Activated CD4-positive, alpha-beta memory T cell treated with anti-CD3 and anti-CD28 coated beads, Interleukin-2, amount 10 ng/mL, durations not matched to agents 7 days and 5 days (primary cell): ENCODE results near the gene SNX25. TPM values are rescaled to one million over a fixed set of nuclear protein-coding genes. Genes with fewer than 3 reads are reported as not detected.

Experiments
- CTCF ChIA-PET: fragments of 350-600 bp; sonication (Branson Sonifier 250); formaldehyde crosslinking; loops from one replicate; lab custom pipeline; 2021; ENCODE audit warnings: antibody characterized with exemption, inconsistent platforms; lab: Charles Lee
- POLR2A ChIA-PET: fragments of 350-600 bp; sonication (Branson Sonifier 250); formaldehyde crosslinking; loops from one replicate; lab custom pipeline; 2021; ENCODE audit warnings: antibody characterized with exemption; lab: Charles Lee
- DNase-seq: peaks from one replicate; pipeline ENCODE4 v3.0.0-alpha.2; 2020
- H3K27ac Mint-ChIP-seq: one replicate; pipeline ENCODE4 v1.8.0; 2021; ENCODE audit warnings: mild to moderate bottlenecking, mixed read lengths
- H3K27me3 Mint-ChIP-seq: one replicate; pipeline ENCODE4 v1.8.0; 2021; ENCODE audit warnings: mixed read lengths
- H3K36me3 Mint-ChIP-seq: one replicate; pipeline ENCODE4 v1.8.0; 2021; ENCODE audit warnings: low read depth, mixed read lengths
- H3K4me1 Mint-ChIP-seq: one replicate; pipeline ENCODE4 v1.8.0; 2021; ENCODE audit warnings: mixed read lengths
- H3K4me3 Mint-ChIP-seq: one replicate; pipeline ENCODE4 v1.8.0; 2021; ENCODE audit warnings: mild to moderate bottlenecking, mixed read lengths
- H3K9me3 Mint-ChIP-seq: one replicate; pipeline ENCODE4 v1.8.0; 2021; ENCODE audit warnings: mixed read lengths
- total RNA-seq, 2 experiments: library from RNA; stranded (reverse); gene quantifications; one replicate each; pipeline ENCODE4 v1.2.3, GENCODE V29; 2021

The SNX25 gene
- total RNA-seq, 2 experiments from 2014 or later = 18.0 to 18.5 TPM

- Mint-ChIP-seq H3K27ac (no peak overlapping the region), H3K27me3 (no peaks in the 10 kb centered on the region), H3K9me3 (no peaks in the 10 kb centered on the region), H3K4me3 (no peak overlapping the region), H3K36me3 (peaks cover 8% of the 10 kb centered on the region), H3K4me1 (peaks cover 11% of the 10 kb centered on the region)
- POLR2A ChIA-PET = no interaction called here
- DNase-seq = no peak
- CTCF ChIA-PET = interaction anchor here (0.6 kb wide), 1 partner anchor 1232 kb away, joined by 3 read pairs; no protein-coding TSS in a partner anchor
These were observed 76.4 kb downstream of the SNX25 start for GRCh38 chr4:185285632-185286393.

GRCh38 chr4:185286571-185286970 lies 77.2 kb downstream of the SNX25 start:
- no peaks in the 10 kb centered on the region for H3K9me3 Mint-ChIP-seq
- no peaks in the 10 kb centered on the region for H3K27me3 Mint-ChIP-seq
- H3K4me1 Mint-ChIP-seq = peaks cover 7% of the 10 kb centered on the region
- DNase-seq = no peak
- peaks cover 8% of the 10 kb centered on the region for H3K36me3 Mint-ChIP-seq
- CTCF ChIA-PET = no interaction called here
- no peak overlapping the region for H3K4me3 Mint-ChIP-seq
- H3K27ac Mint-ChIP-seq = no peak overlapping the region
- POLR2A ChIA-PET = no interaction called here

GRCh38 chr4:185287031-185287430 lies 77.6 kb downstream of the SNX25 start:
- H3K27me3 Mint-ChIP-seq = no peaks in the 10 kb centered on the region
- no peak overlapping the region for H3K27ac Mint-ChIP-seq
- ChIA-PET POLR2A (no interaction called here), CTCF (no interaction called here)
- peaks cover 7% of the 10 kb centered on the region for H3K4me1 Mint-ChIP-seq
- H3K36me3 Mint-ChIP-seq = peaks cover 10% of the 10 kb centered on the region
- DNase-seq = no peak
- H3K4me3 Mint-ChIP-seq = no peak overlapping the region
- no peaks in the 10 kb centered on the region for H3K9me3 Mint-ChIP-seq

GRCh38 chr4:185290018-185290607 lies 80.7 kb downstream of the SNX25 start:
- Mint-ChIP-seq H3K9me3 (no peaks in the 10 kb centered on the region), H3K4me1 (no peaks in the 10 kb centered on the region), H3K36me3 (peaks cover 18% of the 10 kb centered on the region), H3K4me3 (no peak overlapping the region), H3K27ac (no peak overlapping the region), H3K27me3 (no peaks in the 10 kb centered on the region)
- POLR2A ChIA-PET = no interaction called here
- CTCF ChIA-PET = no interaction called here
- no peak for DNase-seq

- Mint-ChIP-seq H3K27me3 (no peaks in the 10 kb centered on the region), H3K9me3 (no peaks in the 10 kb centered on the region), H3K4me3 (no peak overlapping the region), H3K4me1 (no peaks in the 10 kb centered on the region), H3K36me3 (peaks cover 21% of the 10 kb centered on the region), H3K27ac (no peak overlapping the region)
- CTCF ChIA-PET = no interaction called here
- DNase-seq = no peak
- POLR2A ChIA-PET = no interaction called here
These were observed 81.3 kb downstream of the SNX25 start for GRCh38 chr4:185290656-185291055.

GRCh38 chr4:185293202-185293601 lies 83.8 kb downstream of the SNX25 start:
- Mint-ChIP-seq H3K9me3 (no peaks in the 10 kb centered on the region), H3K27me3 (no peaks in the 10 kb centered on the region), H3K4me1 (no peaks in the 10 kb centered on the region), H3K4me3 (no peak overlapping the region), H3K36me3 (peaks cover 31% of the 10 kb centered on the region), H3K27ac (no peak overlapping the region)
- CTCF ChIA-PET = no interaction called here
- DNase-seq = no peak
- POLR2A ChIA-PET = no interaction called here

GRCh38 chr4:185296665-185297460 lies 87.5 kb downstream of the SNX25 start:
- Mint-ChIP-seq H3K4me3 (no peak overlapping the region), H3K9me3 (no peaks in the 10 kb centered on the region), H3K36me3 (peaks cover 23% of the 10 kb centered on the region), H3K27ac (no peak overlapping the region), H3K4me1 (no peaks in the 10 kb centered on the region), H3K27me3 (no peaks in the 10 kb centered on the region)
- CTCF ChIA-PET = no interaction called here
- no peak for DNase-seq
- POLR2A ChIA-PET = no interaction called here

GRCh38 chr4:185298728-185299430 lies 89.5 kb downstream of the SNX25 start:
- Mint-ChIP-seq H3K4me1 (no peaks in the 10 kb centered on the region), H3K36me3 (peaks cover 16% of the 10 kb centered on the region), H3K27ac (no peak overlapping the region), H3K9me3 (no peaks in the 10 kb centered on the region), H3K4me3 (no peak overlapping the region), H3K27me3 (no peaks in the 10 kb centered on the region)
- no peak for DNase-seq
- CTCF ChIA-PET = no interaction called here
- POLR2A ChIA-PET = no interaction called here

- no peaks in the 10 kb centered on the region for H3K9me3 Mint-ChIP-seq
- H3K27me3 Mint-ChIP-seq = no peaks in the 10 kb centered on the region
- H3K4me3 Mint-ChIP-seq = no peak overlapping the region
- DNase-seq = no peak
- H3K4me1 Mint-ChIP-seq = peaks cover 5% of the 10 kb centered on the region
- H3K27ac Mint-ChIP-seq = no peak overlapping the region
- ChIA-PET CTCF (no interaction called here), POLR2A (no interaction called here)
- H3K36me3 Mint-ChIP-seq = peaks cover 2% of the 10 kb centered on the region
These were observed 95.1 kb downstream of the SNX25 start for GRCh38 chr4:185304541-185304940.

GRCh38 chr4:185304944-185305690 lies 95.7 kb downstream of the SNX25 start:
- Mint-ChIP-seq H3K27ac (no peak overlapping the region), H3K36me3 (peaks cover 8% of the 10 kb centered on the region), H3K4me1 (peaks cover 10% of the 10 kb centered on the region), H3K9me3 (no peaks in the 10 kb centered on the region), H3K4me3 (no peak overlapping the region), H3K27me3 (no peaks in the 10 kb centered on the region)
- peak; percentile 17 for DNase-seq
- ChIA-PET POLR2A (no interaction called here), CTCF (no interaction called here)

- no peak overlapping the region for H3K4me3 Mint-ChIP-seq
- H3K9me3 Mint-ChIP-seq = no peaks in the 10 kb centered on the region
- no peak overlapping the region for H3K27ac Mint-ChIP-seq
- ChIA-PET POLR2A (interaction anchor here (0.6 kb wide), 1 partner anchor 70 kb away, joined by 3 read pairs; no protein-coding TSS in a partner anchor), CTCF (interaction anchor here (0.9 kb wide), 1 partner anchor 54 kb away, joined by 3 read pairs; no protein-coding TSS in a partner anchor)
- DNase-seq = no peak
- no peaks in the 10 kb centered on the region for H3K27me3 Mint-ChIP-seq
- peaks cover 14% of the 10 kb centered on the region for H3K36me3 Mint-ChIP-seq
- peaks cover 10% of the 10 kb centered on the region for H3K4me1 Mint-ChIP-seq
These were observed 96.6 kb downstream of the SNX25 start for GRCh38 chr4:185305979-185306442.
